ENCODE data around the gene DNAJB13.

DNAJB13 gene, protein sequence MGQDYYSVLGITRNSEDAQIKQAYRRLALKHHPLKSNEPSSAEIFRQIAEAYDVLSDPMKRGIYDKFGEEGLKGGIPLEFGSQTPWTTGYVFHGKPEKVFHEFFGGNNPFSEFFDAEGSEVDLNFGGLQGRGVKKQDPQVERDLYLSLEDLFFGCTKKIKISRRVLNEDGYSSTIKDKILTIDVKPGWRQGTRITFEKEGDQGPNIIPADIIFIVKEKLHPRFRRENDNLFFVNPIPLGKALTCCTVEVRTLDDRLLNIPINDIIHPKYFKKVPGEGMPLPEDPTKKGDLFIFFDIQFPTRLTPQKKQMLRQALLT

DNA sequence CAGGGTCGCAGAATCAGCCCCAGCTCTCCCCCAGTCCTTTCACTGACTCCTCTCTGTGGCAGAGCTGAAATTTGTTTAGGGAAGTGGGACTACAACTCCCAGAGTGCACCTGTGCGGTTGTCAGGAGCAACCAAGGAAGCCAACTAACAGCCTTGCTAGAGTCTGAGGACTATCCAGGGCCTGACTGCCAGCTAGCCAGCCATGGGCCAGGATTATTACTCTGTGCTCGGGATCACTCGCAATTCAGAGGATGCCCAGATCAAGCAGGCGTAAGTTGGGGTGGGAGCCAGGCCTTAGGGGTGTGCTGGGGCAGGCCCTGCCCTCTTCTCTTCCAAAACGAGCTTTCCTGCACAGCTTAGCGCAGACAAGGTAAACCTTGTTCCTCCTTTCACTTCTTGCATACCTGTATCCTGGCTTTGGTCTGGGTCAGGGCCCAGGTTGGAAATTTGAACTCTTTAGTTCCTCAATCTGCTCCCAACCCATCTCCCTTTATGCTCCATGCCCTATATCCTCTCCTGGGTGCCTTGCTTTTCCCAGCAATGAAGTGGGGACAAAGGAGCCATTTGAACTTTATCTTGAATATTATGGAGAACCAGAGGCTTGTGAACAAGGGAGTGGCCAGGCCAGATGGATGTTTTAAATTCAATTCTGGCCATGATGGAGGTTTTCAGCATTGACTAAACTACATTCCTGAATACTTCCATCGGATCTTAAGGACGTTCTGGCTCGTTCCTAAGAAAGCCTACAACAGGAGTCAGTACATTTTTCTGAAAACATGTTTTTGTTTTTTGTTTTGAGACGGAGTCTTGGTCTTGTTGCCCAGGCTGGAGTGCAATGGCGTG lies at the start of gene DNAJB13:
TSS of gene DNAJB13 (plus strand) at position 158 of the 842 bp plus-strand sequence. CDS start at position 202, 44 bp downstream.
- Histone ChIP-seq H3K36me3 (ENCODE audit: control insufficient read depth, low read length) (no peaks in the 10 kb centered on the region), H3K27me3 (ENCODE audit: control insufficient read depth, low read length) (peaks cover 3% of the 10 kb centered on the region; the same call in 1 of the 2 replicates), H3K9me3 (ENCODE audit: control insufficient read depth, insufficient read depth, low read length) (no peaks in the 10 kb centered on the region), H3F3A (ENCODE audit: control insufficient read depth, insufficient read depth) (no peaks in the 10 kb centered on the region), H3K4me3 (ENCODE audit: low read length) (no peak within 1 kb of the TSS), H3K27ac (ENCODE audit: low read depth, low read length) (no peak within 1 kb of the TSS), H3K4me1 (ENCODE audit: control insufficient read depth, low read length) (no peaks in the 10 kb centered on the region), H3K4me2 (ENCODE audit: low read length) (no peak within 1 kb of the TSS), H3K9me2 (replicated peaks; ENCODE audit: control insufficient read depth, low read length) (no peaks in the 10 kb centered on the region), H4K20me1 (ENCODE audit: control insufficient read depth, insufficient read depth, low read depth, low read length) (no peaks in the 10 kb centered on the region), H3K79me2 (ENCODE audit: control insufficient read depth, low read length) (no peaks in the 10 kb centered on the region)
- TF ChIP-seq, protein P1, sequence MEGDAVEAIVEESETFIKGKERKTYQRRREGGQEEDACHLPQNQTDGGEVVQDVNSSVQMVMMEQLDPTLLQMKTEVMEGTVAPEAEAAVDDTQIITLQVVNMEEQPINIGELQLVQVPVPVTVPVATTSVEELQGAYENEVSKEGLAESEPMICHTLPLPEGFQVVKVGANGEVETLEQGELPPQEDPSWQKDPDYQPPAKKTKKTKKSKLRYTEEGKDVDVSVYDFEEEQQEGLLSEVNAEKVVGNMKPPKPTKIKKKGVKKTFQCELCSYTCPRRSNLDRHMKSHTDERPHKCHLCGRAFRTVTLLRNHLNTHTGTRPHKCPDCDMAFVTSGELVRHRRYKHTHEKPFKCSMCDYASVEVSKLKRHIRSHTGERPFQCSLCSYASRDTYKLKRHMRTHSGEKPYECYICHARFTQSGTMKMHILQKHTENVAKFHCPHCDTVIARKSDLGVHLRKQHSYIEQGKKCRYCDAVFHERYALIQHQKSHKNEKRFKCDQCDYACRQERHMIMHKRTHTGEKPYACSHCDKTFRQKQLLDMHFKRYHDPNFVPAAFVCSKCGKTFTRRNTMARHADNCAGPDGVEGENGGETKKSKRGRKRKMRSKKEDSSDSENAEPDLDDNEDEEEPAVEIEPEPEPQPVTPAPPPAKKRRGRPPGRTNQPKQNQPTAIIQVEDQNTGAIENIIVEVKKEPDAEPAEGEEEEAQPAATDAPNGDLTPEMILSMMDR (IDR thresholded peaks at IDR 0.05; ENCODE audit: low read depth, low read length, poor library complexity, severe bottlenecking), result no peak
- TF ChIP-seq EZH2phosphoT487 (IDR thresholded peaks at IDR 0.05; ENCODE audit: borderline replicate concordance, low read length), result no peak

DNA sequence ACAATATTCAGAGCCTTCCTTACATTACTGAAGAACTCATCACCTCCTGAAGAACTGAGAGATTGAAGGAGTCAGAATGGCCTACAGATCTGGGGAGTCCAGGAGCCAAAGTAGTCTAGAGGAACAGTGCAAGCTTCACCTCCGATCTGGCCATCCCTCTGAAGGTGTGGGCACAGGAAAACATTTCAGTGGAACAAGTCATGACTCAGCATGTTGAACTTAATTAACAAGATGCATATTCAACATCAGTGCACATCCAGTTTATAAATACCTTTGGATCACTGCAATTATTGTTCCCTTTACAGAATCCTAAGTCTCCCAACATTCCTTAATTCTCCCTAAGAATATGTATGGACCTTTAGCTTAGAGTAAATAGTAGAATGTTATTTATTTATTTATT lies 48.5 kb upstream of the DNAJB13 start:
- no peaks in the 10 kb centered on the region; the same call in 1 of the 2 replicates for H3F3A ChIP-seq (ENCODE audit: control insufficient read depth, insufficient read depth)
- no peaks in the 10 kb centered on the region for H3K79me2 ChIP-seq (ENCODE audit: control insufficient read depth, low read length)
- H3K27me3 ChIP-seq (ENCODE audit: control insufficient read depth, low read length), result no peaks in the 10 kb centered on the region
- no peak for TF ChIP-seq EZH2phosphoT487 (IDR thresholded peaks at IDR 0.05; ENCODE audit: borderline replicate concordance, low read length)
- TF ChIP-seq, protein P1 (IDR thresholded peaks at IDR 0.05; ENCODE audit: low read depth, low read length, poor library complexity, severe bottlenecking), result no peak
- H3K4me2 ChIP-seq (ENCODE audit: low read length), result no peak overlapping the region
- H3K36me3 ChIP-seq (ENCODE audit: control insufficient read depth, low read length), result peaks cover 13% of the 10 kb centered on the region
- no peak overlapping the region for H3K27ac ChIP-seq (ENCODE audit: low read depth, low read length)
- no peak overlapping the region for H3K4me3 ChIP-seq (ENCODE audit: low read length)
- H3K4me1 ChIP-seq (ENCODE audit: control insufficient read depth, low read length), result no peaks in the 10 kb centered on the region
- no peaks in the 10 kb centered on the region for H3K9me2 ChIP-seq (replicated peaks; ENCODE audit: control insufficient read depth, low read length)
- no peaks in the 10 kb centered on the region for H4K20me1 ChIP-seq (ENCODE audit: control insufficient read depth, insufficient read depth, low read depth, low read length)
- H3K9me3 ChIP-seq (ENCODE audit: control insufficient read depth, insufficient read depth, low read length), result no peaks in the 10 kb centered on the region

DNA sequence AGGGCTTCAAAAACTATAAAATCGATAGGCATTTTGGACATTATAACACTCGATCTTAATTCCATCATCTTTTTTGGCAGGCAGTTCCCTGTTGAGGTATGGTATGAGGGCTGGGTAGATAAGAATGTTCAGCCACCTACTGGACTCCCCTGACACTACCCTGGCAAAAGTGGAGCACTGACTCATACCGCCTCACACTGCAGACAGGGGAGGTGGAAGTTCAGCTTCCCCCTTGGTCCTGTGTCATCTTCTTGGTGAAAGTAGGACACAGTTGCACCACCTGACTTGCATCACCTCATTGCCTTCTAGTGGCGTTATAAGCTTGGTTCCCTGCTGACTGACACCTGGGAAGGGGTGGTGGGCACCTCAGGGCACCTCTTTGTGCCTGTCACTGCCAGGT lies 43.6 kb upstream of the DNAJB13 start:
- Histone ChIP-seq H3K27me3 (ENCODE audit: control insufficient read depth, low read length) (no peaks in the 10 kb centered on the region), H4K20me1 (ENCODE audit: control insufficient read depth, insufficient read depth, low read depth, low read length) (no peaks in the 10 kb centered on the region), H3K9me2 (replicated peaks; ENCODE audit: control insufficient read depth, low read length) (no peaks in the 10 kb centered on the region), H3K79me2 (ENCODE audit: control insufficient read depth, low read length) (no peaks in the 10 kb centered on the region), H3K36me3 (ENCODE audit: control insufficient read depth, low read length) (peaks cover 13% of the 10 kb centered on the region), H3K27ac (ENCODE audit: low read depth, low read length) (no peak overlapping the region), H3F3A (ENCODE audit: control insufficient read depth, insufficient read depth) (no peaks in the 10 kb centered on the region; the same call in 1 of the 2 replicates), H3K4me2 (ENCODE audit: low read length) (no peak overlapping the region), H3K9me3 (ENCODE audit: control insufficient read depth, insufficient read depth, low read length) (no peaks in the 10 kb centered on the region), H3K4me3 (ENCODE audit: low read length) (no peak overlapping the region), H3K4me1 (ENCODE audit: control insufficient read depth, low read length) (no peaks in the 10 kb centered on the region)
- TF ChIP-seq EZH2phosphoT487 (IDR thresholded peaks at IDR 0.05; ENCODE audit: borderline replicate concordance, low read length), result no peak
- TF ChIP-seq, protein P1 (IDR thresholded peaks at IDR 0.05; ENCODE audit: low read depth, low read length, poor library complexity, severe bottlenecking), result no peak

All from DOHH2 (cell line).